Lower leg skin (tissue), 4 donors: Measurements from ENCODE around the gene PRDM2. TPM values are rescaled to one million over a fixed set of nuclear protein-coding genes. Genes with fewer than 3 reads are reported as not detected.

Source experiments
- DNase-seq, 2 donors: peaks; one replicate each; pipeline ENCODE4 v3.0.0-alpha.2; 2019; ENCODE audit warnings: low spot score in 2 of 2
- H3K4me3 ChIP-seq: fragments of 200-600 bp; sonication (generic); 2 replicates; pipeline ENCODE4 v1.5.1; 2017; ENCODE audit warnings: mild to moderate bottlenecking, low read depth; ENCODE audit not compliant: poor library complexity, severe bottlenecking
- CTCF ChIP-seq, 3 donors: fragments of 450-650 bp; IDR thresholded peaks; one replicate each; pipeline ENCODE4 v1.5.1; 2016; ENCODE audit warnings: antibody characterized with exemption in 3 of 3, mild to moderate bottlenecking in 3 of 3, moderate library complexity in 2 of 3
- POLR2A ChIP-seq, 2 donors: fragments of 450-650 bp; IDR thresholded peaks; one replicate each; pipeline ENCODE4 v1.6.1; 2016 to 2017; ENCODE audit warnings: antibody characterized with exemption in 2 of 2, mild to moderate bottlenecking in 1 of 2, moderate library complexity in 1 of 2
- WGBS, 2 donors: methylation state at CpG; one replicate each; pipeline ENCODE4 v1.1.5; 2018; 5-methylcytosine and 5-hydroxymethylcytosine counted together
- intact Hi-C: fragments of 100-400 bp; cut with DNase I; formaldehyde crosslinking; loops from one replicate; pipeline ENCODE4 v1.15.0; 2023; ENCODE audit warnings: low total_unique reads
- total RNA-seq, 4 donors: library from RNA; depleted of rRNA; stranded (reverse); fragments of >200 nt; gene quantifications; one replicate each; pipeline ENCODE4 v1.1.0, GENCODE V29; 2016

The PRDM2 gene
- total RNA-seq, 4 donors from 2014 or later: 34.7 to 69.9 (median 41.8) TPM

GRCh38 chr1:13801232-13801631 lies 101.2 kb downstream of the PRDM2 start:
- WGBS, 2 donors: 38 to 52% methylated on average over 8 of the region's 8 CpGs
- TF ChIP-seq CTCF (IDR thresholded peaks at IDR 0.05) (no peak), POLR2A (IDR thresholded peaks at IDR 0.05) (no peak)
- H3K4me3 ChIP-seq: no peak overlapping the region
- peak; percentile 68 to 88 for DNase-seq
- intact Hi-C loops: no loop called here

- no peak overlapping the region for H3K4me3 ChIP-seq
- TF ChIP-seq CTCF (IDR thresholded peaks at IDR 0.05) (no peak), POLR2A (IDR thresholded peaks at IDR 0.05) (no peak)
- intact Hi-C loops: no loop called here
- 70 to 74% methylated on average over 19 to 20 of the region's 20 CpGs for WGBS, 2 donors
- DNase-seq: peak in 1 of 2 donors; percentile 83
These were observed 101.9 kb downstream of the PRDM2 start for GRCh38 chr1:13801655-13802486.

- WGBS, 2 donors: 89 to 90% methylated on average over 18 to 19 of the region's 19 CpGs
- TF ChIP-seq CTCF (IDR thresholded peaks at IDR 0.05) (no peak), POLR2A (IDR thresholded peaks at IDR 0.05) (no peak)
These were observed 103.0 kb downstream of the PRDM2 start for GRCh38 chr1:13802782-13803545.

GRCh38 chr1:13803546-13804239 lies 103.7 kb downstream of the PRDM2 start:
- 91 to 92% methylated on average over 18 of the region's 18 CpGs for whole genome bisulfite sequencing, 2 donors
- peak in 1 of 2 donors; percentile 82 for DNase-seq
- no peak for TF ChIP-seq POLR2A (IDR thresholded peaks at IDR 0.05)
- no peak for TF ChIP-seq CTCF (IDR thresholded peaks at IDR 0.05)
- H3K4me3 ChIP-seq: no peak overlapping the region
- intact Hi-C loops: no loop called here

More at GRCh38 chr1:13802782-13803545, 103.0 kb downstream of the PRDM2 start:
- H3K4me3 ChIP-seq: no peak overlapping the region
- peak in 1 of 2 donors; percentile 82 for DNase-seq
- intact Hi-C loops: no loop called here

- no peak overlapping the region for H3K4me3 ChIP-seq
These were observed 104.2 kb downstream of the PRDM2 start for GRCh38 chr1:13804240-13804633.

More at GRCh38 chr1:13804240-13804633, 104.2 kb downstream of the PRDM2 start:
- DNase-seq: peak in 1 of 2 donors; percentile 59
- intact Hi-C loops: no loop called here
- WGBS, 2 donors: 93 to 94% methylated on average over 11 of the region's 11 CpGs
- TF ChIP-seq POLR2A (IDR thresholded peaks at IDR 0.05) (no peak), CTCF (IDR thresholded peaks at IDR 0.05) (no peak)
